Measurements from ENCODE around the gene CSDE1.

GRCh38 chr1:114755006-114755931 is 2.5 kb downstream of the CSDE1 start:
- TF ChIP-seq, protein P1, sequence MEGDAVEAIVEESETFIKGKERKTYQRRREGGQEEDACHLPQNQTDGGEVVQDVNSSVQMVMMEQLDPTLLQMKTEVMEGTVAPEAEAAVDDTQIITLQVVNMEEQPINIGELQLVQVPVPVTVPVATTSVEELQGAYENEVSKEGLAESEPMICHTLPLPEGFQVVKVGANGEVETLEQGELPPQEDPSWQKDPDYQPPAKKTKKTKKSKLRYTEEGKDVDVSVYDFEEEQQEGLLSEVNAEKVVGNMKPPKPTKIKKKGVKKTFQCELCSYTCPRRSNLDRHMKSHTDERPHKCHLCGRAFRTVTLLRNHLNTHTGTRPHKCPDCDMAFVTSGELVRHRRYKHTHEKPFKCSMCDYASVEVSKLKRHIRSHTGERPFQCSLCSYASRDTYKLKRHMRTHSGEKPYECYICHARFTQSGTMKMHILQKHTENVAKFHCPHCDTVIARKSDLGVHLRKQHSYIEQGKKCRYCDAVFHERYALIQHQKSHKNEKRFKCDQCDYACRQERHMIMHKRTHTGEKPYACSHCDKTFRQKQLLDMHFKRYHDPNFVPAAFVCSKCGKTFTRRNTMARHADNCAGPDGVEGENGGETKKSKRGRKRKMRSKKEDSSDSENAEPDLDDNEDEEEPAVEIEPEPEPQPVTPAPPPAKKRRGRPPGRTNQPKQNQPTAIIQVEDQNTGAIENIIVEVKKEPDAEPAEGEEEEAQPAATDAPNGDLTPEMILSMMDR (IDR thresholded peaks at IDR 0.05; ENCODE audit: borderline replicate concordance, extremely low read depth, low read length, poor library complexity, severe bottlenecking) = no peak
- no peak for TF ChIP-seq EZH2 (IDR thresholded peaks at IDR 0.05; ENCODE audit: borderline replicate concordance, low read depth, low read length, severe bottlenecking)

Measured in DND-41 (cell line).